Mesenchymal stem cell (in vitro differentiated cells and primary cell): ENCODE results near the gene SOWAHC.
"Not testable (repeated sequence)": the region's sequence is repeated elsewhere in the genome, so short reads cannot be mapped to it uniquely, and the experiment has no call there.

Experiments used
- DNase-seq: peaks from one replicate; pipeline ENCODE4 v3.0.0-alpha.2; 2013
- H2AFZ ChIP-seq: one replicate; pipeline ENCODE4 v1.6.1; 2013; ENCODE audit warnings: low read depth, mild to moderate bottlenecking, control low read depth, inconsistent platforms, low read length, moderate library complexity
- H2AK5ac ChIP-seq: 2 replicates; pipeline ENCODE4 v1.6.1; 2013; ENCODE audit warnings: low read length, moderate library complexity, mild to moderate bottlenecking, inconsistent platforms; ENCODE audit not compliant: severe bottlenecking
- H2BK120ac ChIP-seq: one replicate; pipeline ENCODE4 v1.6.1; 2013; ENCODE audit warnings: low read depth, mild to moderate bottlenecking, inconsistent platforms, low read length, moderate library complexity
- H2BK12ac ChIP-seq, 2 experiments: one replicate each; pipeline ENCODE4 v1.6.1; 2013; ENCODE audit warnings: inconsistent platforms in 2 of 2, low read length in 2 of 2, mild to moderate bottlenecking in 2 of 2, moderate library complexity in 2 of 2, control low read depth in 1 of 2
- H2BK15ac ChIP-seq: one replicate; pipeline ENCODE4 v1.6.1; 2013; ENCODE audit warnings: mild to moderate bottlenecking, low read depth, inconsistent platforms; ENCODE audit not compliant: poor library complexity, severe bottlenecking
- H2BK5ac ChIP-seq: 2 replicates; pipeline ENCODE4 v1.6.1; 2013; ENCODE audit warnings: low read depth, mild to moderate bottlenecking, low read length, control low read depth, inconsistent platforms; ENCODE audit not compliant: poor library complexity, severe bottlenecking
- H3K14ac ChIP-seq, 2 experiments: one replicate each; pipeline ENCODE4 v1.6.1; 2013; ENCODE audit warnings: inconsistent platforms in 2 of 2, low read length in 2 of 2, control low read depth in 1 of 2, mild to moderate bottlenecking in 1 of 2, moderate library complexity in 1 of 2
- H3K18ac ChIP-seq, 2 experiments: one replicate each; pipeline ENCODE4 v1.6.1; 2013; ENCODE audit warnings: inconsistent platforms in 2 of 2, low read length in 2 of 2, control low read depth in 1 of 2, low read depth in 1 of 2, mild to moderate bottlenecking in 1 of 2
- H3K23ac ChIP-seq, 2 experiments: one replicate each; pipeline ENCODE4 v1.6.1; 2013; ENCODE audit warnings: inconsistent platforms in 2 of 2, low read length in 2 of 2, mild to moderate bottlenecking in 2 of 2, moderate library complexity in 2 of 2, control low read depth in 1 of 2
- H3K27ac ChIP-seq: 2 replicates; pipeline ENCODE4 v1.5.1; 2013; ENCODE audit warnings: mild to moderate bottlenecking, moderate library complexity, low read length, control low read depth, inconsistent platforms; ENCODE audit not compliant: poor library complexity, severe bottlenecking
- H3K27me3 ChIP-seq, 2 experiments: 2 replicates each; pipeline versions ENCODE4 v1.6.1 to v1.7.0; 2013; ENCODE audit warnings: low read length in 2 of 2, mild to moderate bottlenecking in 2 of 2, moderate library complexity in 2 of 2, control low read depth in 1 of 2, inconsistent platforms in 1 of 2; ENCODE audit not compliant: control insufficient read depth in 1 of 2, insufficient read depth in 1 of 2
- H3K36me3 ChIP-seq, 2 experiments: 2 replicates each; pipeline versions ENCODE4 v1.6.1 to v1.7.0; 2013; ENCODE audit warnings: low read length in 2 of 2, control low read depth in 1 of 2, inconsistent platforms in 1 of 2, low read depth in 1 of 2, mild to moderate bottlenecking in 1 of 2; ENCODE audit not compliant: insufficient read depth in 2 of 2, control insufficient read depth in 1 of 2
- H3K4ac ChIP-seq, 2 experiments: one replicate each; pipeline ENCODE4 v1.6.1; 2013; ENCODE audit warnings: inconsistent platforms in 2 of 2, low read length in 2 of 2, mild to moderate bottlenecking in 2 of 2, moderate library complexity in 2 of 2, control low read depth in 1 of 2, low read depth in 1 of 2
- H3K4me1 ChIP-seq: 2 replicates; pipeline ENCODE4 v1.6.1; 2013; ENCODE audit warnings: low read depth, low read length, control low read depth; ENCODE audit not compliant: control insufficient read depth, insufficient read depth
- H3K4me2 ChIP-seq: 2 replicates; pipeline ENCODE4 v1.6.1; 2013; ENCODE audit warnings: low read length, mild to moderate bottlenecking, inconsistent platforms; ENCODE audit not compliant: poor library complexity, severe bottlenecking
- H3K4me3 ChIP-seq, 2 experiments: 2 replicates each; pipeline versions ENCODE4 v1.5.1 to v1.7.0; 2013; ENCODE audit warnings: low read length in 2 of 2, mild to moderate bottlenecking in 2 of 2, control low read depth in 1 of 2, low read depth in 1 of 2; ENCODE audit not compliant: insufficient read depth in 1 of 2
- H3K79me1 ChIP-seq: replicated peaks from 2 replicates; pipeline ENCODE4 v1.6.1; 2013; ENCODE audit warnings: mild to moderate bottlenecking, control low read depth, low read length, inconsistent platforms; ENCODE audit not compliant: poor library complexity, severe bottlenecking
- H3K9ac ChIP-seq: 2 replicates; pipeline ENCODE4 v1.7.0; 2013; ENCODE audit warnings: mild to moderate bottlenecking, low read length, moderate library complexity
- H3K9me3 ChIP-seq: 2 replicates; pipeline ENCODE4 v1.7.0; 2013; ENCODE audit warnings: mild to moderate bottlenecking, low read length; ENCODE audit not compliant: control insufficient read depth
- H4K8ac ChIP-seq: one replicate; pipeline ENCODE4 v1.6.1; 2013; ENCODE audit warnings: inconsistent platforms, mild to moderate bottlenecking, low read length, moderate library complexity
- H4K91ac ChIP-seq: one replicate; pipeline ENCODE4 v1.6.1; 2013; ENCODE audit warnings: mild to moderate bottlenecking, low read length, inconsistent platforms
- WGBS: methylation state at CpG from one replicate; pipeline ENCODE4 v1.1.7; 2013; ENCODE audit warnings: mixed read lengths; 5-methylcytosine and 5-hydroxymethylcytosine counted together

Gene SOWAHC

DNA sequence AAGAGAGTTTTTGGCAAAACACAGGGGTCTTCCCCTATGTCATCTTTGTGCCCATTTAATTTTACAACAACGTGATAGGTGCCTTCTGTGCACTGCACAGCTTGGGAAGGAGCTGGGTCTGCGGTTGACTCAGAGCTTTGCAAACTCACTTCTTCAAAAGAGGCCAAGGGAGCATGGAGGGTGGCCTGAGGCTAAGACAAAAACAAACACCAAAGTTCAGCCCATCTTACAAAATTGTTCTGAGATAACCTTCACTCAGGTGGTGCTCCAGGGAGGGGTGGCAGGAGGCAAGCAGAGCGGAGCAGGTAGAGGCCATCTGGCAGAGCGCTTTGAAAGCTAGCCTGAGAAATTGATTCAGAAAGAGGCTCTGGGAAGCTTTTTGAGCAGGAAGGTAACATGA lies 9.8 kb downstream of the SOWAHC start:
- H3K79me1 ChIP-seq, result no peaks in the 10 kb centered on the region
- H3K18ac ChIP-seq, result no peak overlapping the region
- peaks cover 8 to 14% of the 10 kb centered on the region in 2 experiments for H3K27me3 ChIP-seq
- no peak overlapping the region for H2BK15ac ChIP-seq
- H3K14ac ChIP-seq, result no peak overlapping the region
- no peak overlapping the region for H3K4me3 ChIP-seq
- H2BK5ac ChIP-seq, result no peak overlapping the region
- H3K9me3 ChIP-seq, result no peaks in the 10 kb centered on the region
- no peak overlapping the region for H3K27ac ChIP-seq
- H3K4me1 ChIP-seq, result no peaks in the 10 kb centered on the region
- no peak overlapping the region for H2AFZ ChIP-seq
- no peak overlapping the region for H2AK5ac ChIP-seq
- H3K4me2 ChIP-seq, result no peak overlapping the region
- H2BK12ac ChIP-seq, result no peak overlapping the region
- H3K9ac ChIP-seq, result no peak overlapping the region
- no peak for DNase-seq
- H3K36me3 ChIP-seq, result no peaks in the 10 kb centered on the region
- H4K8ac ChIP-seq, result no peak overlapping the region
- WGBS, result 93% methylated on average over 2 of the region's 4 CpGs
- H4K91ac ChIP-seq, result no peak overlapping the region
- no peak overlapping the region for H3K23ac ChIP-seq
- no peak overlapping the region for H3K4ac ChIP-seq
- H2BK120ac ChIP-seq, result no peak overlapping the region

DNA sequence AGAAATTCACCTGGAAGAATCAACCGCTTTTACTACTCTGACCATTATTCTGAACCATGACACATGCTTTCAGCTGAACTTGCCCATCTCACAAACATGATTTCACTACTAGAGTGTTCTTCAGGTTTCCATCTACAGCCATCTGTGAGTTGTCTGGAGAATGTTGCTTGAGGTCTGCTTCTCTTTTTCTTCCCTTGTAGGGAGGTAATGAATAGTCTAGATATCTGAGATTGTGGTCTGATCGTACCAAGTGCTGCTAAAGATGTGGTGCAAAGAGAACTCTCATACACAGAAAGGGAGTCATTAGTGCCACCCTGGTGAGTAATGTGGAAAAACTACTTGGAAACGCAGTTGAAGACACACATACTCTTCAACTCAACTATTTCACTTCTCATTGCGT lies 10.2 kb downstream of the SOWAHC start:
- no peak overlapping the region for H3K4ac ChIP-seq
- H3K9me3 ChIP-seq, result no peaks in the 10 kb centered on the region
- no peak overlapping the region for H4K91ac ChIP-seq
- H2BK120ac ChIP-seq, result no peak overlapping the region
- no peaks in the 10 kb centered on the region for H3K4me1 ChIP-seq
- H3K9ac ChIP-seq, result no peak overlapping the region
- WGBS, result 97% methylated on average over 2 of the region's 4 CpGs
- H4K8ac ChIP-seq, result no peak overlapping the region
- H3K23ac ChIP-seq, result peak overlapping the region in 1 of 2 experiments; percentile 24
- no peak overlapping the region for H2AK5ac ChIP-seq
- H3K36me3 ChIP-seq, result no peaks in the 10 kb centered on the region
- H3K14ac ChIP-seq, result no peak overlapping the region
- H3K4me2 ChIP-seq, result no peak overlapping the region
- H3K18ac ChIP-seq, result no peak overlapping the region
- H3K4me3 ChIP-seq, result no peak overlapping the region
- H2AFZ ChIP-seq, result peak overlapping the region; percentile 27
- no peak overlapping the region for H2BK15ac ChIP-seq
- no peak overlapping the region for H2BK12ac ChIP-seq
- no peak overlapping the region for H2BK5ac ChIP-seq
- no peaks in the 10 kb centered on the region for H3K79me1 ChIP-seq
- peaks cover 8 to 14% of the 10 kb centered on the region in 2 experiments for H3K27me3 ChIP-seq
- DNase-seq, result no peak
- no peak overlapping the region for H3K27ac ChIP-seq

DNA sequence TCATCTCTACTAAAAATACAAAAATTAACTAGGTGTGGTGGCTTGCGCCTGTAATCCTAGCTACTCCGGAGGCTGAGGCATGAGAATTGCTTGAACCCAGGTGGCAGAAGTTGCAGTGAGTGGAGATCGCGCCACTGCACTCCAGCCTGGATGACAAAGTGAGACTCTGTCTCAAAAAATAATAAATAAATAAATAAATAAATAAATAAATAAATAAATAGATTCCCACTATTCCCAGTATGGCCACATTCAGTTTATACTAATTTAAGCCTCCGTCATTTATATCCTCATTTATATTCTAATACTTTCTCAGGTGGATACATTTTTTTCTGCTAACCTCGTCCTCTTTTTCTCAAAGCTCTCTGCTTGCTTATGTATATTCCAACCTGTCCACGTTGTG lies 14.2 kb downstream of the SOWAHC start:
- not testable (repeated sequence) for H2BK12ac ChIP-seq, H2BK5ac ChIP-seq, H3K14ac ChIP-seq, H2BK120ac ChIP-seq, H3K4me1 ChIP-seq, H3K27me3 ChIP-seq, H2AFZ ChIP-seq, H3K9ac ChIP-seq, H3K4me2 ChIP-seq, H3K9me3 ChIP-seq, H3K79me1 ChIP-seq, H3K4ac ChIP-seq, H2BK15ac ChIP-seq, H3K4me3 ChIP-seq, H3K23ac ChIP-seq, H3K27ac ChIP-seq, H4K91ac ChIP-seq, DNase-seq, H3K18ac ChIP-seq, H3K36me3 ChIP-seq, H4K8ac ChIP-seq, H2AK5ac ChIP-seq
- 85% methylated on average over 4 of the region's 7 CpGs for WGBS

DNA sequence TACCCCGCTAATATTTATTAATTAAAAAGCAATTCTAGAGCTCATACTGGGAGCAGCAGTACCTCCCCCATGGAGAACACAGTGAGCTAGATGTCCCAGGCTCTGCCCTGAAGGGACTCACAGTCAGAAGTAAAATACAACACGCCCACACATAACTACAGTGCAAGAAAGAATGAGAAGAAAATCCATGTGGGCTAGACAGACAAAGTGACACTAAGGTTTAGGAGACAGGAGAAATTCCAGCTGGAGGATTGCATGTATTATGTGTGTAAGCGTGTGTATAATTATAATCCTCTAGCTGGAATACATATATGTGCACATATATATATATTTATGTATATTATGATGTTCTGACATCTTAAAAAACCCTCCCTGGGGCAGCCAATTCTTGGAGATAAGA lies 15.7 kb downstream of the SOWAHC start:
- no peak overlapping the region for H2BK12ac ChIP-seq
- no peak overlapping the region for H3K18ac ChIP-seq
- 100% methylated on average over 1 of the region's 3 CpGs for WGBS
- no peak overlapping the region for H3K4ac ChIP-seq
- no peaks in the 10 kb centered on the region for H3K27me3 ChIP-seq
- H3K9me3 ChIP-seq, result no peaks in the 10 kb centered on the region
- H4K8ac ChIP-seq, result no peak overlapping the region
- DNase-seq, result no peak
- no peak overlapping the region for H3K14ac ChIP-seq
- no peak overlapping the region for H3K27ac ChIP-seq
- H4K91ac ChIP-seq, result no peak overlapping the region
- no peak overlapping the region for H2BK15ac ChIP-seq
- no peak overlapping the region for H3K4me3 ChIP-seq
- no peaks in the 10 kb centered on the region for H3K4me1 ChIP-seq
- H2AK5ac ChIP-seq, result no peak overlapping the region
- no peaks in the 10 kb centered on the region for H3K79me1 ChIP-seq
- no peak overlapping the region for H2BK120ac ChIP-seq
- H2BK5ac ChIP-seq, result no peak overlapping the region
- no peaks in the 10 kb centered on the region for H3K36me3 ChIP-seq
- no peak overlapping the region for H3K23ac ChIP-seq
- no peak overlapping the region for H3K9ac ChIP-seq
- H2AFZ ChIP-seq, result no peak overlapping the region
- H3K4me2 ChIP-seq, result no peak overlapping the region
